GM19025 (cell line): ENCODE data around the gene RAB6B.

Source experiments
- ATAC-seq: cut with Tn5 transposase; IDR thresholded peaks from one replicate; pipeline ENCODE4 v1.9.1; 2021; ENCODE audit warnings: mild to moderate bottlenecking, low read depth, moderate library complexity; ENCODE audit not compliant: unreplicated experiment

The RAB6B gene

GRCh38 chr3:133881939-133882825 lies 13.5 kb downstream of the RAB6B start:
- ATAC-seq = no peak

DNA sequence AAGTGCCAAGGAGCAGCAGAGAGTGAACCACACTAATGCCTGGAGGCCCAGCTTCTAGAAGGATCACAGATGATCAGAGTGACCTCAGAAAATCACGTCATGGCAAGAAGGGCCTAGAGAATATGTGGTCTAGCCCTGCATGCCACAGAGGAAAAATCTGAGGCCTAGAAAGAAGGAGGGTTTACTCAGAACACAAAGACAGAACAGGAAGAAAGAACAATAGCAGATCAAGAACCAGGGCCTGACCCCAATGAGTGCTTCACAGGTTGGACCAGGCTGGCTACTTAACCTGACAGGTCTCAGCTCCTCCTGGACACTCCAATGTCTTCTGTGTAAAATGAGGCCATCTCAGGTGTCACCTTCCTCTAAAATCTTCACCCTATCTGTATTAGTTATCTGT lies 14.2 kb downstream of the RAB6B start:
- ATAC-seq = no peak

GRCh38 chr3:133880886-133881455 lies 14.7 kb downstream of the RAB6B start:
- no peak for ATAC-seq

DNA sequence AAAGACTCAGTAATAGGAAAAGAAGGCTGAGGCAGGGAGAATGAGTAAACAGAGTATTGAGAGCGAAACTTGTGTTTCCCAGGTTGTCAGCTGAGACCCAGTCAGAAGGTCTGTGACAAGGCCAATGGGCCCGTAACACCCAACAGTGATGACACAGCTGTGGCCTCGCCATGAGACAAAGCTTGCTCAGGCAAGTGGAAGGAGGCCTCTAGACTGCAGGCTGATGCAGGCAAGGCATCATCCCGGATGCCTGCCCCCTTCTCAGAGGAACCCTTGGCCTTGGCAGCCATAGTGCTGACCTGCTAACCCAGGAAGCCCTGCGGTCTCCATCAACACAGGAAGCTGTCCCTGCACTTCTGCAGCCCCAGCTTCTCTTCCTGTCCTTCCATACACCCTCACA lies 15.4 kb downstream of the RAB6B start:
- no peak for ATAC-seq

DNA sequence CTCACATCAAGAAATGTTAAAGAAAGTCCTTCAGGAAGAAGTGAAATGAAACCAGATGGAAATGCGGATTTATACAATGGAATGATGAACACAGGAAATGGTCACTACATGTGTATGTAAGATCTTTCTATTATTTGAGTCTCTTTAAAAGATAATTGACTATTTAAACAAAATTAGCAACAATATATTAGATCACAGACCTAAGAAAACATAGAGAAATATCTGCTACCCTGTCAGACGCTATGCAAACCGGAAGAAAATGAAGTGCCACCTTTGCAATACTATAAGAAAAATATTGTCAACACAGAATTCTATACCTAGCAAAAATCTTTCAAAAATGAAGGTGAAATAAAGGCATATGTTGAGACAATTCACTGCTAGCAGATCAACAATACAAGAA lies 17.2 kb downstream of the RAB6B start:
- no peak for ATAC-seq

DNA sequence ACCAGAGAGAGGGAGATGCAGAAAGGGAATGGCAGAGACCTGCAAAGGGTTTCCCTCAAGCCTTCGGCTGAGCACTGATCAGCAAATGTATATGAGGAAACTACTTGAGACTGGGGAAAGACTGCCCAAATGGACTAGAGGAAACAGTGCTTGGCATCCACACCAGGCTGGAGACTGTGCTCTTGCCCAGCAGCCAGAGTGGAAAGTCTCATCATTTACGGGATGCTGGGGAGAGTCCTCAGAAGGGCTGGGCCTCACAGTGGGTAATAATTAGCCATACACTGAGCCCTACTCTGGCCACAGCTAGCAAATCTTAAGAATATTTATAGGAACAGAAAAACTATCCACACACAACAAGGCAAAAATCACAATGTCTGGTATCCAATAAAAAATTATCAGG lies 18.5 kb downstream of the RAB6B start:
- no peak for ATAC-seq

DNA sequence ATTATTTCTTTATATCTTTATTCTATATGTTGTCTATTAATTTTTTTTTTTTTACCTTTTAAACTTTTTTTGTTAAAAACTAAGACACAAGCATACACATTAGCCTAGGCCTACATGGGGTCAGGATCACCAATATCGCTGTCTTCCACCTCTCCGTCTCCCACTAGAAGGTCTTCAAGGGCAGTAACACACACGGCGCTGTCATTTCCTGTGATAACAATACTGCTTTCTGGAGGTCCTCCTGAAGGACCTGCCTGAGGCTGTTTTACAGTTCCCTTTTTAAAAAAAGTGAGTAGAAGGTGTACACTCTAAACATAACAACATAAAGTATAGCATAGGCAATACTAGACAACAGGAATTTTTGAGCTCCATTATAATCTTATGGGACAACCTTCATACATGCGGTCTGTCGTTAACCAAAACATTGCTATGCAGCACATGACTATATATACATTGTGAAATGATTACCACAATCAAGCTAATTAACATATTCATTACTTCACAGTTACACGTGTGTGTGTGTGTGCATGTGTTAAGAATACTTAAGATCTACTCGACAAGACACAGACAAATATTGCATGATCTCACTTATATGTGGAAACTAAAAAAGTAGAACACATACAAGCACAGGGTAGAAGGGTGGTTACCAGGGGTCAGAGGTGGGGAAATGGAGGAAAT lies 20.8 kb downstream of the RAB6B start:
- no peak for ATAC-seq

GRCh38 chr3:133874344-133874743 lies 21.3 kb downstream of the RAB6B start:
- no peak for ATAC-seq

GRCh38 chr3:133872781-133873180 lies 22.9 kb downstream of the RAB6B start:
- ATAC-seq = no peak

DNA sequence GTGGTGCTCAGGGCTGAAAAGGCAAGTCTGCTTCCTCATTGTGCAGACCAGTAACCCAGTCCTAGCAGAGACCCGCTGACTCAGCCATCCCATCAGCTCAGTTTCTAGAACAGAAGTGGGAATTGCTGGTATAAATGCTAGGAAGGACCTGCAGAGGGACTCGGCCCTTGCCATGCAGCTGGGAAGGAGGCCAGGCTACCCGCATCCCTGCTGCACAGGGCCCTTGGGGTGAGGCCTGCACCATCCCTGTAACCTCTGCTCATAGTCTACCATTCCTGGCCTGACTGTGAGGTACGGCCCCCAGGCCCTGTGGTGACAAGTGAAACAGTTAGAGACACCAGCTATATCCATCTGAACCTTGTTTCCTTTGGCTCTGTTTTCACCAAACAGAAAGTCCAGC lies 23.5 kb downstream of the RAB6B start:
- ATAC-seq = no peak

- no peak for ATAC-seq
Measured at GRCh38 chr3:133871368-133872090, 24.2 kb downstream of the RAB6B start.

DNA sequence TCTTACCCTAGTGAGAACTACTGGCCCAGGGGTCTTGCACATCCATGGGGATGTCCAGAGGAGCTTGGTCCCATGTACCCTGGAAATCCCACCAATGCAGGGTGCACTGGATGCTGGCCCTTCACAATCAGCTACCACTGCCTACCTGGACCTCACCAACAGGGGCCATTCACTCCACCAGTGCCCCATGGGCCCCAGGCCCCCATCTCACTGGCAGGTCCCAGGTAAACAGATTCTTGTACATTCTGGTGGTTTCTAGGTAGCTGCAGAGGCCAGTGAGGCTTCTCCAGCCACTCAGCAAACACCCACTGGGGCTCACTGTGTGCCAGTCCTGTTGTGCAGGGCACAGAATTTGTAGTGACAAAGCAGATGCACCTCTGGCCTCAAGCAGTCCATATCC lies 24.9 kb downstream of the RAB6B start:
- no peak for ATAC-seq

GRCh38 chr3:133869586-133869985 lies 26.1 kb downstream of the RAB6B start:
- ATAC-seq = no peak

DNA sequence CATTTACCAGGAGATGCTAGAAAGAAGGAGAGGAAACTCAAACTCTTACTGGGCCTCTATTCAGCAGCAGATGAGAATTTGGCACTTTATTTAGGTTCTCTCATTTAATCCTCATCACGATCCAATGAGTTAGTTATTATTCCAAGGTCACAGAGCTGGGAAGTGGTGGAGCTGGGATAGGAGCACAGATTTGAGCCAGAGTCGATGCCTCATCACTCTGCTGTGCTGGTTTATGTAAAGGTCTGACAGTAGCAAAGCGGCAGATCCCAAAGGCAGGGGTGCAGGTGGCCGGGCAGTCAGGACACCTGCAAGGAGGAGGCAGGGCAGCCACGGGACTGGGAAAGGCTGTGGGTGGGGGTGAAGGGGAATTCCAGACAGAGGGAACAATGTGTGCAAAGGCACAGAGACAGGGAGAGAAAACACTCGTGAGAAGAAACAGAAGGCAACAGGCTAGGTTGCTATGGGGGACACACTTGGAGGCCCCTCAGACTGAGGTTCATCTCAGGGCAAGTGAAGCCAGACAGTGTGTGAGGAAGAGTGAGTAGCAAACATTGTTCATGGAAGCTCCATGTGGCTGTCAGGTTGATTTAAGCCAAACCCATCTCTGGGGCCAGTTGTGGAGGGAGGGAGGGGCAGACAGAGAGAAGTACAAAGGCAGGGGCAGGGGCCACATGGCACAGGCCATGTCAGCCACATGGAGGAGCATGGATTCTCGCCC lies 26.8 kb downstream of the RAB6B start:
- ATAC-seq = no peak

- no peak for ATAC-seq
Measured at GRCh38 chr3:133868186-133868585, 27.5 kb downstream of the RAB6B start.

GRCh38 chr3:133866141-133866540 lies 29.5 kb downstream of the RAB6B start:
- ATAC-seq = no peak

DNA sequence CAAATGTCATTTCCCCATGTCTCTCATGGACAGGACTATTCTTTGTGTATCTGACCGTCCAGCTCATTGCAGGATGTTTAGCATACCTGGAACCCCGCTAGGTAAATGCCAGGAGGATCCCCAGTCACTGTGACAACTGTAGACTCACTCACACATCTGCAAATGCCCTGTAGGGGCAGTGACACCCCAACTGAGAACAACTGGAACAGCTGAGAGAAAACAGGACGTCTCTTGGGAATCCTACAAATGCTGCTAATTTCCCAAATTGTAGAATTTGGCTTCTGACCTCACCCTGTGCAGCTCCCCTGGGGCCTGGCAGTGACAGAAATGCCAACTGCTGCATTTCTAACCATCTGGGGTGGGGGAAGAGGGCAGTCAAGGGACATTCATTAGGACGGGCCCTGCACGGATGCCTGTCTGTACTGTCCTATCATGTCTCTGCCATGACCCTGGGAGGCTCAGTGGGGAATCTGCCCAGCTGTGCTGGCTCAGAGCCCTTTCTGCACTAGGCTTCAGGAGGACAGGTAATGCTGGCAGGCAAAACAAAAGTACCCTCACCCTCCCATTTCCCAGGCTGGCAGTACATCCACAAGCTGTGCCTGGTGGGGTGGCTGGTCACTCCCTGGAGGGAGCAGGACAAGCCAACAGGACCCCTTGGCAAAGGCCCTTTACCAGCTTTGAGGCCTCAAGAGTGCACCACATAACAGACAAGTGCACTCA lies 30.4 kb downstream of the RAB6B start:
- no peak for ATAC-seq

DNA sequence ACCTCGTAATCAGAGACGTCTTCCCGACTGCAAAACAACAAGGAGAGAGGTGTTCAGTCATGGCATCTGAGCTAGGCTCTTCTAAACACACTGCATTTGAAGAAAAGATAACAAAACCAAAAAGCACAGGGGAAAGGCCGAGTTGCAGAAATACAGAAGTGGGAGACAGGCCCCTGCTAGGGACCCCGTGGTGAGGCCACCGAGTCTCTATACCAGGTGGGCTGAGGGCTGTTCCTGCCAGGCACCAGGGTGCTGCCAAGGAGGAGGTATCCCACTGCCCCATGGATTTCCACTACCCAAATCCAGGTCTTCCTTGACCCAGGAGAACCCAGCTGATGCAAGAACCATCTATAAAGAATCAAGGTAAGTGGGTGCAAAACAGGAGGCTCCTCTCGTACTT lies 31.1 kb downstream of the RAB6B start:
- no peak for ATAC-seq

DNA sequence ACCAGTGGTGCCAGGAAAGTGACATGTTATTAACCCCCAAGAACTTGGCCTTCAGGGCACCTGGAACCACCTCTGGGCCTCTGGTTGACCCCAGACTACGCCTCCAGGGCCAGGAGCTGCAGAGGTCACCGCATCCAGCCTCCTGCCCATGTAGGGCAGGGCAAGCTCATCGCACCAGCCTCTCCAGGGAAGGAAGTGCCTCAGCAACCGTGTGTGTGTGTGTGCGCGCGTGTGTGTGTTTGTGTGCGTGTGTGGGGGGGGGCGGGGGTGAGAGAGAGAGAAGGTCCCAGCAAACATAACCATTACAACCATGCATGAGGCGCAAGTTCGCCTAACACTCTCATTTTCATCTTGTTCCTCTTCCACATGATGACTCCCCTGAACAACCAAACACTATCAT lies 31.8 kb downstream of the RAB6B start:
- no peak for ATAC-seq

DNA sequence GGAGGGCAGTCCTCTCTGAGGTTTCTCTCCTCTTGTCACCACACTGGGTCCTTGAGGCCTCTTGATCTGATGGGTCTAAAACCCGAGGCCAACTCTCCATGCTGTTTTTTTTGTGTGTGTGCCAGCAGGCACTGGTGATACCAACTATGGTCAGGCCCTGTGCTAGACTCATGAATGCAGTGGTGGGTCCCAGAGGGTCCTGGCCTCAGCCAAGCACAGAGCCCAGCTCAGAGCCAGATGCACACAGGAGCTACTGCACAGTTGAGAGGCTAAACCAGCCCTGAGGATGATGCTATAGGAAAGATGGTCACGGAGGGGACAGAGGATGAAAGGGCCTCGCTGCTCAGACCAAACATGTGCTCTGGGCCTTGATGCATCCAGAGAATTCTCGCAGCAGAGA lies 33.5 kb downstream of the RAB6B start:
- ATAC-seq = no peak
